IMR-90 (cell line): ENCODE results near the gene SEC16A. TPM values are rescaled to one million over a fixed set of nuclear protein-coding genes. Genes with fewer than 3 reads are reported as not detected.

ENCODE experiments used
- ATAC-seq: fragments of 200-7000 bp; cut with Tn5 transposase; 2 replicates; pipeline ENCODE4 v1.9.1; 2020; ENCODE audit warnings: low read depth, mild to moderate bottlenecking, moderate library complexity
- BruUV-seq: library from RNA; stranded (reverse); fragments of 400-500 nt; replicated peaks from 2 replicates; lab custom pipeline; 2021; lab: Mats Ljungman, UMichigan
- CTCF ChIA-PET: fragments of 300-600 bp; formaldehyde crosslinking; extraction: SDS; loops from one replicate; lab custom pipeline; 2021; ENCODE audit warnings: antibody characterized with exemption; lab: Yijun Ruan, JAX
- POLR2A ChIA-PET: fragments of 300-600 bp; sonication (Branson Sonifier 250); formaldehyde crosslinking; loops from one replicate; lab custom pipeline; 2022; ENCODE audit warnings: antibody characterized with exemption; ENCODE audit not compliant: unreplicated experiment; lab: Charles Lee
- DNase-seq: peaks from one replicate; pipeline ENCODE4 v3.0.0; 2013
- H2AFZ ChIP-seq: replicated peaks from 2 replicates; pipeline ENCODE3; 2013; ENCODE audit warnings: low read length, mild to moderate bottlenecking; ENCODE audit not compliant: poor library complexity
- H2AK5ac ChIP-seq: 2 replicates; pipeline ENCODE4 v1.6.1; 2013; ENCODE audit warnings: low read depth, low read length, inconsistent platforms
- H2AK9ac ChIP-seq: replicated peaks from 2 replicates; pipeline ENCODE3; 2013; ENCODE audit warnings: mild to moderate bottlenecking, low read depth, low read length, moderate library complexity; ENCODE audit not compliant: poor library complexity
- H2BK120ac ChIP-seq: 2 replicates; pipeline ENCODE4 v1.6.1; 2013; ENCODE audit warnings: low read depth, low read length, inconsistent platforms
- H2BK15ac ChIP-seq: 3 replicates; pipeline ENCODE4 v1.6.1; 2013; ENCODE audit warnings: low read depth, low read length, inconsistent platforms
- H2BK20ac ChIP-seq: 2 replicates; pipeline ENCODE4 v1.6.1; 2013; ENCODE audit warnings: low read depth, mild to moderate bottlenecking, inconsistent platforms, low read length, moderate library complexity
- H2BK5ac ChIP-seq: 2 replicates; pipeline ENCODE4 v1.6.1; 2013; ENCODE audit warnings: mild to moderate bottlenecking, low read depth, low read length, inconsistent platforms; ENCODE audit not compliant: poor library complexity, severe bottlenecking
- H3K14ac ChIP-seq: replicated peaks from 2 replicates; pipeline ENCODE4 v1.6.1; 2013; ENCODE audit warnings: low read depth, low read length, inconsistent platforms
- H3K18ac ChIP-seq: 2 replicates; pipeline ENCODE4 v1.6.1; 2013; ENCODE audit warnings: low read depth, low read length, control low read depth
- H3K23ac ChIP-seq: 2 replicates; pipeline ENCODE4 v1.6.1; 2013; ENCODE audit warnings: low read depth, low read length, inconsistent platforms
- H3K27ac ChIP-seq: 2 replicates; pipeline ENCODE4 v1.5.1; 2013; ENCODE audit warnings: mild to moderate bottlenecking, control low read depth, low read length; ENCODE audit not compliant: insufficient read depth
- H3K27me3 ChIP-seq: 2 replicates; pipeline ENCODE4 v1.6.1; 2013; ENCODE audit warnings: low read length; ENCODE audit not compliant: control insufficient read depth, insufficient read depth
- H3K36me3 ChIP-seq: 2 replicates; pipeline ENCODE4 v1.6.1; 2013; ENCODE audit warnings: low read length, mixed read lengths; ENCODE audit not compliant: control insufficient read depth, insufficient read depth
- H3K4ac ChIP-seq: 2 replicates; pipeline ENCODE4 v1.6.1; 2013; ENCODE audit warnings: low read depth, low read length, inconsistent platforms
- H3K4me1 ChIP-seq: 2 replicates; pipeline ENCODE4 v1.6.1; 2013; ENCODE audit warnings: low read length, mixed read lengths; ENCODE audit not compliant: control insufficient read depth, insufficient read depth
- H3K4me2 ChIP-seq: 2 replicates; pipeline ENCODE4 v1.6.1; 2013; ENCODE audit warnings: low read depth, mild to moderate bottlenecking, control low read depth, low read length, moderate library complexity
- H3K4me3 ChIP-seq: 2 replicates; pipeline ENCODE4 v1.5.1; 2013; ENCODE audit warnings: low read depth, mild to moderate bottlenecking, control low read depth, low read length, moderate library complexity; ENCODE audit not compliant: insufficient read depth
- H3K56ac ChIP-seq: 2 replicates; pipeline ENCODE4 v1.6.1; 2013; ENCODE audit warnings: low read length, inconsistent platforms; ENCODE audit not compliant: insufficient read depth; ENCODE audit errors: extremely low read depth
- H3K79me1 ChIP-seq, 2 experiments: 2 replicates each; pipeline ENCODE4 v1.6.1; 2013; ENCODE audit warnings: low read length in 2 of 2, inconsistent platforms in 1 of 2, low read depth in 1 of 2
- H3K9ac ChIP-seq: 2 replicates; pipeline ENCODE4 v1.6.1; 2013; ENCODE audit warnings: low read depth, low read length, control low read depth
- H3K9me1 ChIP-seq: 2 replicates; pipeline ENCODE4 v1.6.1; 2013; ENCODE audit warnings: low read length, inconsistent platforms; ENCODE audit not compliant: insufficient read depth
- H3K9me3 ChIP-seq: 2 replicates; pipeline ENCODE4 v1.6.1; 2013; ENCODE audit warnings: low read length; ENCODE audit not compliant: control insufficient read depth, insufficient read depth
- H4K20me1 ChIP-seq: 2 replicates; pipeline ENCODE4 v1.6.1; 2013; ENCODE audit warnings: low read length, inconsistent platforms; ENCODE audit not compliant: insufficient read depth
- H4K5ac ChIP-seq: 2 replicates; pipeline ENCODE4 v1.6.1; 2013; ENCODE audit warnings: mild to moderate bottlenecking, low read depth, low read length, control low read depth
- H4K8ac ChIP-seq, 2 experiments: 2 replicates each; pipeline ENCODE4 v1.6.1; 2013; ENCODE audit warnings: low read depth in 2 of 2, low read length in 2 of 2, control low read depth in 1 of 2, inconsistent platforms in 1 of 2
- H4K91ac ChIP-seq: 2 replicates; pipeline ENCODE4 v1.6.1; 2013; ENCODE audit warnings: low read depth, low read length, inconsistent platforms; ENCODE audit not compliant: insufficient read depth
- BHLHE40 ChIP-seq: fragments of 150-350 bp; IDR thresholded peaks from 2 replicates; pipeline ENCODE4 v1.6.1; 2016; ENCODE audit warnings: mild to moderate bottlenecking, low read depth, low read length
- CEBPB ChIP-seq: IDR thresholded peaks from 2 replicates; pipeline ENCODE4 v1.6.1; 2012; ENCODE audit warnings: low read depth, low read length, improper control_type of control experiment
- MAZ ChIP-seq: IDR thresholded peaks from 2 replicates; pipeline ENCODE4 v1.6.1; 2012; ENCODE audit warnings: low read depth, mild to moderate bottlenecking, low read length, improper control_type of control experiment, moderate library complexity, borderline replicate concordance
- POLR2A ChIP-seq: IDR thresholded peaks from 2 replicates; pipeline ENCODE4 v1.6.1; 2012; ENCODE audit warnings: mild to moderate bottlenecking, low read depth, low read length
- RAD21 ChIP-seq: IDR thresholded peaks from 2 replicates; pipeline ENCODE4 v1.6.1; 2012; ENCODE audit warnings: low read length, improper control_type of control experiment
- RCOR1 ChIP-seq: IDR thresholded peaks from 2 replicates; pipeline ENCODE4 v1.6.1; 2012; ENCODE audit warnings: mild to moderate bottlenecking, low read length, improper control_type of control experiment; ENCODE audit not compliant: insufficient replicate concordance
- RFX5 ChIP-seq: IDR thresholded peaks from 2 replicates; pipeline ENCODE4 v1.8.0; 2012; ENCODE audit warnings: low read depth, mild to moderate bottlenecking, low read length, moderate library complexity
- SMC3 ChIP-seq: fragments of 150-350 bp; IDR thresholded peaks from 2 replicates; pipeline ENCODE4 v1.6.1; 2016; ENCODE audit warnings: low read depth, mild to moderate bottlenecking, antibody characterized with exemption, low read length, moderate library complexity
- WGBS, 2 experiments: methylation state at CpG; one replicate each; pipeline versions ENCODE4 v1.1.5 to v1.1.7; 2013; ENCODE audit warnings: missing lambda C conversion rate in 2 of 2; ENCODE audit not compliant: insufficient read length in 1 of 2; ENCODE audit errors: extremely low coverage in 2 of 2; 5-methylcytosine and 5-hydroxymethylcytosine counted together
- dilution Hi-C: fragments of 300-500 bp; cut with HindIII; formaldehyde crosslinking; loops from one replicate; pipeline ENCODE4 v1.14.3; 2018; ENCODE audit warnings: low sequenced_read_pairs; ENCODE audit not compliant: unreplicated experiment
- in situ Hi-C: fragments of 300-500 bp; cut with MboI; formaldehyde crosslinking; loops from 3 replicates; pipeline ENCODE4 v1.14.3; 2019; ENCODE audit warnings: low sequenced_read_pairs, inconsistent platforms, mixed read lengths
- intact Hi-C: fragments of 100-400 bp; cut with micrococcal nuclease; formaldehyde crosslinking; loops from 2 replicates; pipeline ENCODE4 v1.10.0; 2022
- polyA plus RNA-seq, 3 experiments: library from polyadenylated mRNA; depleted of rRNA; stranded (reverse); fragments of >200 nt; gene quantifications; 2 replicates each; pipeline ENCODE4 v1.2.3, GENCODE V29; 2012; ENCODE audit warnings: low replicate concordance in 1 of 3
- total RNA-seq: library from RNA; depleted of rRNA; stranded (reverse); fragments of >200 nt; gene quantifications from 2 replicates; pipeline ENCODE4 v1.2.3, GENCODE V29; 2012

Gene SEC16A
- total and polyA plus RNA-seq, 2 of the 4 experiments (the other 2 are of a cell fraction) = 12.2 to 48.1 TPM

- no peak overlapping the region for H2BK5ac ChIP-seq
- H4K20me1 ChIP-seq = no peaks in the 10 kb centered on the region
- no peak overlapping the region for H3K56ac ChIP-seq
- ATAC-seq = no peak
- H3K9ac ChIP-seq = no peak overlapping the region
- no peak overlapping the region for H3K4me3 ChIP-seq
- no peak overlapping the region for H3K4ac ChIP-seq
- no peak overlapping the region for H3K4me2 ChIP-seq
- H2AK9ac ChIP-seq = no peak overlapping the region
- no peak overlapping the region for H2BK20ac ChIP-seq
- H2AK5ac ChIP-seq = no peak overlapping the region
- H3K14ac ChIP-seq = no peak overlapping the region
- H2AFZ ChIP-seq = no peak overlapping the region
- no peak overlapping the region for H3K27ac ChIP-seq
- dilution Hi-C loops (no loop called here), in situ Hi-C loops (no loop called here), intact Hi-C loops (no loop called here)
- no TSS peak for BruUV-seq
- H3K36me3 ChIP-seq = peaks cover 57% of the 10 kb centered on the region
- no peak overlapping the region for H3K18ac ChIP-seq
- no peak for DNase-seq
- no peaks in the 10 kb centered on the region for H3K9me1 ChIP-seq
- no peak overlapping the region for H2BK120ac ChIP-seq
- H3K9me3 ChIP-seq = no peaks in the 10 kb centered on the region
- H3K4me1 ChIP-seq = no peaks in the 10 kb centered on the region
- H3K27me3 ChIP-seq = no peaks in the 10 kb centered on the region
- 94% methylated on average over 39 of the region's 56 CpGs; no CpG with 5 or more reads in 1 of the 2 experiments for WGBS, 2 experiments
- no peak overlapping the region for H4K8ac ChIP-seq
- no peaks in the 10 kb centered on the region for H3K79me1 ChIP-seq
- no peak overlapping the region for H4K91ac ChIP-seq
- CTCF ChIA-PET = no interaction called here
- no peak overlapping the region for H2BK15ac ChIP-seq
- TF ChIP-seq RCOR1 (no peak), RFX5 (no peak), MAZ (no peak), CEBPB (no peak), SMC3 (no peak), POLR2A (no peak), BHLHE40 (no peak), RAD21 (no peak)
- H4K5ac ChIP-seq = no peak overlapping the region
- H3K23ac ChIP-seq = no peak overlapping the region
- POLR2A ChIA-PET = no interaction called here
Measured at GRCh38 chr9:136496801-136497620, 14.2 kb upstream of the SEC16A start.
